ENCODE data around the gene EPO.

Gene EPO

DNA sequence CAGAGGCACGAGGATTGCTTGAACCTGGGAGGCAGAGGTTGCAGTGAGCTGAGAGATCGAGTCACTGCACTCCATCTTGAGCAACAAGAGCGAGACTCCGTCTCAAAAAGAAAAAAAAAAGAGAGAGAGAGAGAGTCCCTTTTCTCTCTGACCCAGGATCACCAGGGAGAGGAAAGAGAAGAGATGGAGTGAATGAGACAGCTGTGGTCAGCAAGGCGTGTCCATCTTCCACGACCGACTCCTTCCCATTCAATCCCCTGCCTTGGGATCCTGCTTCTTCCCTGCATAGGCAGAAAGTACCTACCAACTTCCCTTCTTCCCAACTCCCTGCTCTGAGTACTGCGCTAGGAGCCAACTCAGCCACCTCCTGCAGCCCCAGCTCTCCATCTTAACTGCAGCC is 7.9 kb downstream of the EPO start:
- TF ChIP-seq, protein P1, sequence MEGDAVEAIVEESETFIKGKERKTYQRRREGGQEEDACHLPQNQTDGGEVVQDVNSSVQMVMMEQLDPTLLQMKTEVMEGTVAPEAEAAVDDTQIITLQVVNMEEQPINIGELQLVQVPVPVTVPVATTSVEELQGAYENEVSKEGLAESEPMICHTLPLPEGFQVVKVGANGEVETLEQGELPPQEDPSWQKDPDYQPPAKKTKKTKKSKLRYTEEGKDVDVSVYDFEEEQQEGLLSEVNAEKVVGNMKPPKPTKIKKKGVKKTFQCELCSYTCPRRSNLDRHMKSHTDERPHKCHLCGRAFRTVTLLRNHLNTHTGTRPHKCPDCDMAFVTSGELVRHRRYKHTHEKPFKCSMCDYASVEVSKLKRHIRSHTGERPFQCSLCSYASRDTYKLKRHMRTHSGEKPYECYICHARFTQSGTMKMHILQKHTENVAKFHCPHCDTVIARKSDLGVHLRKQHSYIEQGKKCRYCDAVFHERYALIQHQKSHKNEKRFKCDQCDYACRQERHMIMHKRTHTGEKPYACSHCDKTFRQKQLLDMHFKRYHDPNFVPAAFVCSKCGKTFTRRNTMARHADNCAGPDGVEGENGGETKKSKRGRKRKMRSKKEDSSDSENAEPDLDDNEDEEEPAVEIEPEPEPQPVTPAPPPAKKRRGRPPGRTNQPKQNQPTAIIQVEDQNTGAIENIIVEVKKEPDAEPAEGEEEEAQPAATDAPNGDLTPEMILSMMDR (IDR thresholded peaks at IDR 0.05; ENCODE audit: insufficient read depth, low read length, missing control alignments) = no peak
- no peak for DNase-seq (ENCODE audit: low read depth, low spot score)
- no peak overlapping the region for H3K4me3 ChIP-seq (ENCODE audit: low read depth, low read length)
- ChIA-PET POLR2A (interaction anchor here (0.6 kb wide), 1 partner anchor 141 kb away, joined by 3 read pairs; no protein-coding TSS in a partner anchor), CTCF (interaction anchor here (1.3 to 3.1 kb wide), 2 partner anchors 23 to 123 kb away, joined by 5 to 20 read pairs; partner anchors contain the start of genes POP7 and SLC12A9)

DNA sequence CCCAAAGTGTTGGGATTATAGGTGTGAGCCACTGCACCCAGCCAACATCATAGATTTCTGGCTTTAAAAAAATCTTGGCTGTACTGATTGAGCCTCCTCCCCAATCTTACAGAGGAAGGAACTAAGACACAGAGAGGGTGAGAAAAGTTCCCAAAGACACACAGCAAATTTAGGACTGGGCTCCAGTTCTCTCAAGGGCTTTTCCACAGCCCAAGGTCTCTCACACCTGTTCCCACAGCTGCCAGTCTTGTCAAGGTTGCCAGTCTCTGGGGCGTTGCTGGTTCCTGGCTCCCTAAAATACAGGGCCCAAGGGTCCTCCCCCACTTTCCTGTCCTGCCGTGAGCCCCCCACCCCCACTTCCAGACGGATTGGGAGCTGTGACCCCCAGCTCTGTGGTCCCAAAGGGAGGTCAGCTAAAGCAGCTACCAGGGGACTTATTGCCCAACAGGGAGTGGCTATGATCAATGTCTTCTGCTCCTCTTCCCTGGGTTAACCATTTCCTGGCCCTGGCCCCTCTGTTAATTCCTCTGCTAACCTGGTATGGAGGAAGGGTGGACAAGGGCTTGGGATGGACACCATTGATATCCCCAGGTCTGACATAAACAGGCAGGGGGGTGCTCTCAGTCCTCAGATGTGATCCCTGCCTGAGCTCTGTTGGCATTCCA is 10.0 kb downstream of the EPO start:
- DNase-seq (ENCODE audit: low read depth, low spot score) = no peak
- TF ChIP-seq, protein P1 (IDR thresholded peaks at IDR 0.05; ENCODE audit: insufficient read depth, low read length, missing control alignments) = no peak
- ChIA-PET POLR2A (no interaction called here), CTCF (interaction anchor here (1.3 kb wide), 1 partner anchor 122 kb away, joined by 4 read pairs; the partner anchor contains the start of gene SLC12A9)
- no peak overlapping the region for H3K4me3 ChIP-seq (ENCODE audit: low read depth, low read length)

DNA sequence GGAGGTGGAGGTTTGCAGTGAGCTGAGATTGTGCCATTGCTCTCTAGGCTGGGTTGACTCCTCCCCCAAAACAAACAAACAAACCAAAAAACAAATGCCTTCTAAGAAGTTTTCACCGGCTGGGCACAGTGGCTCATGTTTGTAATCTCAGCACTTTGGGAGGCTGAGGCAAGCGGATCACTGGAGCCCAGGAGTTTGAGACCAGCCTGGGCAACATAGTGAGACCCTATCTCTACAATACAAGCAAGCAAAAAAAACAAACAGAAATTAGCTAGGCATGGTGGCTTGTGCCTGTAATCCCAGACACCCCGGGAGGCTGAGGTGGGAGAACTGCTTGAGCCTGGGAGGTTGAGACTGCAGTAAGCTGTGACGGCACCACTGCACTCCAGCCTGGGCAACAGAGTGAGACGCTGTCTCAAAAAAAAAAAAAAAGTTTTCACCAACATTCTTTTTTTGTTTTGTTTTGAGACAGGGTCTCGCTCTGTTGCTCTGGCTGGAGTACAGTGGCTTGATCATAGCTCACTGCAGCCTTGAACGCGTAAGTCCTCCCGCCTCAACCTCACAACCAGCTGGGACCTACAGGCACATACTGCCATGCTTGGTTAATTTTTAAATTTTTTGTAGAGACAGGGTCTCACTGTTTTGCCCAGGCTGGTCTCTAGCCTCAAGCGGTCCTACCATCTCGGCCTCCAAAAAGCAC is 11.8 kb downstream of the EPO start:
- no peak overlapping the region for H3K4me3 ChIP-seq (ENCODE audit: low read depth, low read length)
- TF ChIP-seq, protein P1 (IDR thresholded peaks at IDR 0.05; ENCODE audit: insufficient read depth, low read length, missing control alignments) = no peak
- ChIA-PET CTCF (no interaction called here), POLR2A (no interaction called here)
- DNase-seq (ENCODE audit: low read depth, low spot score) = no peak

- TF ChIP-seq, protein P1 (IDR thresholded peaks at IDR 0.05; ENCODE audit: insufficient read depth, low read length, missing control alignments) = no peak
- CTCF ChIA-PET = no interaction called here
Measured at GRCh38 chr7:100735730-100736129, 15.5 kb downstream of the EPO start.

GRCh38 chr7:100736671-100737070 is 16.4 kb downstream of the EPO start:
- TF ChIP-seq, protein P1 (IDR thresholded peaks at IDR 0.05; ENCODE audit: insufficient read depth, low read length, missing control alignments) = no peak
- CTCF ChIA-PET = interaction anchor here (2.5 kb wide), 1 partner anchor 31 kb away, joined by 7 read pairs; the partner anchor contains the start of gene POP7
- no peak for DNase-seq (ENCODE audit: low read depth, low spot score)

More at GRCh38 chr7:100735730-100736129, 15.5 kb downstream of the EPO start:
- H3K4me3 ChIP-seq (ENCODE audit: low read depth, low read length) = no peak overlapping the region
- no peak for DNase-seq (ENCODE audit: low read depth, low spot score)
- POLR2A ChIA-PET = no interaction called here

GRCh38 chr7:100739934-100740333 is 19.7 kb downstream of the EPO start:
- no peak for DNase-seq (ENCODE audit: low read depth, low spot score)

More at GRCh38 chr7:100736671-100737070, 16.4 kb downstream of the EPO start:
- no peak overlapping the region for H3K4me3 ChIP-seq (ENCODE audit: low read depth, low read length)
- POLR2A ChIA-PET = no interaction called here

More at GRCh38 chr7:100739934-100740333, 19.7 kb downstream of the EPO start:
- ChIA-PET CTCF (no interaction called here), POLR2A (no interaction called here)
- TF ChIP-seq, protein P1 (IDR thresholded peaks at IDR 0.05; ENCODE audit: insufficient read depth, low read length, missing control alignments) = no peak
- H3K4me3 ChIP-seq (ENCODE audit: low read depth, low read length) = no peak overlapping the region
